HepG2 (cell line): ENCODE measurements around the gene GAL3ST2.
"Not testable (repeated sequence)": the region's sequence is repeated elsewhere in the genome, so short reads cannot be mapped to it uniquely, and the experiment has no call there.

Source experiments
- DNMT1 ChIP-seq: sonication (generic); formaldehyde crosslinking; IDR thresholded peaks from 2 replicates; pipeline ENCODE4 v1.5.1; 2020; ENCODE audit warnings: mild to moderate bottlenecking, missing genetic modification reagents
- EED ChIP-seq: sonication (generic); formaldehyde crosslinking; IDR thresholded peaks from 2 replicates; pipeline ENCODE4 v1.5.0; 2020; ENCODE audit warnings: mild to moderate bottlenecking, missing genetic modification reagents
- EP300 ChIP-seq, 3 experiments: sonication (generic) in 1 of 3; formaldehyde crosslinking in 1 of 3; IDR thresholded peaks; 2 replicates each; pipeline versions ENCODE4 v1.5.1 to v1.6.1; 2011 to 2020; ENCODE audit warnings: low read depth in 2 of 3, low read length in 2 of 3, borderline replicate concordance in 1 of 3, improper control_type of control experiment in 1 of 3, mild to moderate bottlenecking in 1 of 3, missing genetic modification reagents in 1 of 3, moderate library complexity in 1 of 3
- GABPA ChIP-seq, 2 experiments: IDR thresholded peaks; 2 replicates each; pipeline ENCODE4 v1.6.1; 2011 to 2016; ENCODE audit warnings: low read depth in 2 of 2, low read length in 1 of 2, missing biosample characterization in 1 of 2, missing genetic modification characterization in 1 of 2
- KLF6 ChIP-seq: IDR thresholded peaks from 2 replicates; pipeline ENCODE4 v1.8.0; 2016; ENCODE audit warnings: missing biosample characterization, missing genetic modification reagents
- MAFK ChIP-seq, 2 experiments: IDR thresholded peaks in 1 of 2; conservative IDR thresholded peaks in 1 of 2; 2 replicates each; pipeline ENCODE4 v1.6.1; 2011; ENCODE audit warnings: improper control_type of control experiment in 2 of 2, low read length in 2 of 2
- RXRB ChIP-seq: IDR thresholded peaks from 2 replicates; pipeline ENCODE4 v1.6.1; 2016; ENCODE audit warnings: borderline replicate concordance, missing genetic modification reagents, missing compliant biosample characterization
- SP1 ChIP-seq, 2 experiments: fragments of 450-650 bp in 1 of 2; sonication (generic) in 1 of 2; formaldehyde crosslinking in 1 of 2; IDR thresholded peaks; 2 replicates each; pipeline versions ENCODE4 v1.4.0 to v1.6.1; 2016 to 2020; ENCODE audit warnings: missing genetic modification reagents in 1 of 2
- TGIF2 ChIP-seq: IDR thresholded peaks from 2 replicates; pipeline ENCODE4 v1.6.1; 2016; ENCODE audit warnings: control low read depth, missing compliant biosample characterization
- ZNF382 ChIP-seq: sonication (generic); formaldehyde crosslinking; IDR thresholded peaks from 2 replicates; pipeline ENCODE4 v1.5.0; 2020; ENCODE audit warnings: missing genetic modification reagents, mild to moderate bottlenecking, borderline replicate concordance
- ZSCAN20 ChIP-seq: sonication (generic); formaldehyde crosslinking; IDR thresholded peaks from 2 replicates; pipeline ENCODE4 v1.4.0; 2020; ENCODE audit warnings: missing genetic modification reagents, mild to moderate bottlenecking, borderline replicate concordance
- TF ChIP-seq, protein P1 (sequence below): sonication (generic); formaldehyde crosslinking; IDR thresholded peaks from 2 replicates; pipeline ENCODE4 v1.5.0; 2020; ENCODE audit warnings: mild to moderate bottlenecking, missing genetic modification reagents, moderate library complexity
- TF ChIP-seq, protein P2 (sequence below): sonication (generic); formaldehyde crosslinking; IDR thresholded peaks from 2 replicates; pipeline ENCODE4 v1.4.0; 2020; ENCODE audit warnings: low read depth, mild to moderate bottlenecking, missing genetic modification reagents
- TF ChIP-seq, protein P3 (sequence below): sonication (generic); formaldehyde crosslinking; IDR thresholded peaks from 2 replicates; pipeline ENCODE4 v1.4.0; 2020; ENCODE audit warnings: missing genetic modification reagents

DNA sequence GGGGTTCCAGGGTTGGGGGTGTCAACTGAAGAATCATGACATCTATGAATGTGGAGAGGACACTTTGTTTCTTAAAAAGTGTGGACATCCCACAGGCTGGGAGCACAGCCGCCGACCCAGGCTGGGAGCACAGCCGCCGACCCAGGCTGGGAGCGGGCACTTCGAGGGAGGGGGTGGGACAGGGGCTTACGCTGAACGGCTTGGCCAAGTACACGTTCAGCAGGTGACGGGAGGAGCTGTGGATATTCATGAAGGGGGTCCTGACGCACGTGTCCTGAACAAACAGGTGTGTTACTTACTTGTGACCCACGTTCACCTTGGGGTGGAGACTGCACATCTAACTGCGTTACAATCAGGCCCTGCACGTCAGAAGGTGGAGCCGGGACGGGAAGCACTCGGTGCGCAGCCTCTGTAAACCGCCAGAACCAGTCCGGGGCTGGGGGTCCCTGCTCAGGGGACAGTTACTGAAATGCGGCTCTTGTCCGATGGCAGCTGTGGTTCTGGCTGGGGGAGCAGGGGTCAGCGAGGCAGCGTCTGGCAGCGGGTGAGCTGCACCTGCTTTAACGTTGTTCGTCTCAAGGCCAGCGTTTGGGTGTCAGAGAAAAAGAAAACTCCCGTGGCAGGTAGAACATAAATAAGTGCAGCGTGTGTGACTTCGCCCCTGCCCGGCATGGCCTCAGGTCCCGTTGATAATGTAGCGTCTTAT is 23.7 kb downstream of the GAL3ST2 start:
- not testable (repeated sequence) for TF ChIP-seq ZNF382 (CRISPR knock-in tag); GABPA (IDR thresholded peaks at IDR 0.05; ENCODE audit: low read depth, low read length); GABPA (CRISPR knock-in tag; IDR thresholded peaks at IDR 0.05; ENCODE audit: low read depth); EP300 (IDR thresholded peaks at IDR 0.05; ENCODE audit: low read depth in 2 of 2, low read length in 2 of 2); EP300 (CRISPR knock-in tag; IDR thresholded peaks at IDR 0.05; ENCODE audit: borderline replicate concordance); TGIF2 (CRISPR knock-in tag); MAFK (conservative IDR thresholded peaks at IDR 0.05 in 1 of 2, IDR thresholded peaks at IDR 0.05 in 1 of 2; ENCODE audit: low read length in 2 of 2); ZSCAN20; RXRB (CRISPR knock-in tag); SP1 (IDR thresholded peaks at IDR 0.05); SP1 (CRISPR knock-in tag; IDR thresholded peaks at IDR 0.05); DNMT1 (CRISPR knock-in tag); EED (CRISPR knock-in tag); KLF6
- TF ChIP-seq, protein P1, sequence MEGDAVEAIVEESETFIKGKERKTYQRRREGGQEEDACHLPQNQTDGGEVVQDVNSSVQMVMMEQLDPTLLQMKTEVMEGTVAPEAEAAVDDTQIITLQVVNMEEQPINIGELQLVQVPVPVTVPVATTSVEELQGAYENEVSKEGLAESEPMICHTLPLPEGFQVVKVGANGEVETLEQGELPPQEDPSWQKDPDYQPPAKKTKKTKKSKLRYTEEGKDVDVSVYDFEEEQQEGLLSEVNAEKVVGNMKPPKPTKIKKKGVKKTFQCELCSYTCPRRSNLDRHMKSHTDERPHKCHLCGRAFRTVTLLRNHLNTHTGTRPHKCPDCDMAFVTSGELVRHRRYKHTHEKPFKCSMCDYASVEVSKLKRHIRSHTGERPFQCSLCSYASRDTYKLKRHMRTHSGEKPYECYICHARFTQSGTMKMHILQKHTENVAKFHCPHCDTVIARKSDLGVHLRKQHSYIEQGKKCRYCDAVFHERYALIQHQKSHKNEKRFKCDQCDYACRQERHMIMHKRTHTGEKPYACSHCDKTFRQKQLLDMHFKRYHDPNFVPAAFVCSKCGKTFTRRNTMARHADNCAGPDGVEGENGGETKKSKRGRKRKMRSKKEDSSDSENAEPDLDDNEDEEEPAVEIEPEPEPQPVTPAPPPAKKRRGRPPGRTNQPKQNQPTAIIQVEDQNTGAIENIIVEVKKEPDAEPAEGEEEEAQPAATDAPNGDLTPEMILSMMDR = not testable (repeated sequence)
- TF ChIP-seq, protein P2, sequence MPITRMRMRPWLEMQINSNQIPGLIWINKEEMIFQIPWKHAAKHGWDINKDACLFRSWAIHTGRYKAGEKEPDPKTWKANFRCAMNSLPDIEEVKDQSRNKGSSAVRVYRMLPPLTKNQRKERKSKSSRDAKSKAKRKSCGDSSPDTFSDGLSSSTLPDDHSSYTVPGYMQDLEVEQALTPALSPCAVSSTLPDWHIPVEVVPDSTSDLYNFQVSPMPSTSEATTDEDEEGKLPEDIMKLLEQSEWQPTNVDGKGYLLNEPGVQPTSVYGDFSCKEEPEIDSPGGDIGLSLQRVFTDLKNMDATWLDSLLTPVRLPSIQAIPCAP (CRISPR knock-in tag) = not testable (repeated sequence)
- TF ChIP-seq, protein P3, sequence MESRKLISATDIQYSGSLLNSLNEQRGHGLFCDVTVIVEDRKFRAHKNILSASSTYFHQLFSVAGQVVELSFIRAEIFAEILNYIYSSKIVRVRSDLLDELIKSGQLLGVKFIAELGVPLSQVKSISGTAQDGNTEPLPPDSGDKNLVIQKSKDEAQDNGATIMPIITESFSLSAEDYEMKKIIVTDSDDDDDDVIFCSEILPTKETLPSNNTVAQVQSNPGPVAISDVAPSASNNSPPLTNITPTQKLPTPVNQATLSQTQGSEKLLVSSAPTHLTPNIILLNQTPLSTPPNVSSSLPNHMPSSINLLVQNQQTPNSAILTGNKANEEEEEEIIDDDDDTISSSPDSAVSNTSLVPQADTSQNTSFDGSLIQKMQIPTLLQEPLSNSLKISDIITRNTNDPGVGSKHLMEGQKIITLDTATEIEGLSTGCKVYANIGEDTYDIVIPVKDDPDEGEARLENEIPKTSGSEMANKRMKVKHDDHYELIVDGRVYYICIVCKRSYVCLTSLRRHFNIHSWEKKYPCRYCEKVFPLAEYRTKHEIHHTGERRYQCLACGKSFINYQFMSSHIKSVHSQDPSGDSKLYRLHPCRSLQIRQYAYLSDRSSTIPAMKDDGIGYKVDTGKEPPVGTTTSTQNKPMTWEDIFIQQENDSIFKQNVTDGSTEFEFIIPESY = not testable (repeated sequence)
